Mesothelial cell of epicardium (in vitro differentiated cells): ENCODE measurements around the gene IGF2. TPM values are rescaled to one million over a fixed set of nuclear protein-coding genes. Genes with fewer than 3 reads are reported as not detected.

Source experiments
- DNase-seq, 2 experiments: peaks; one replicate each; pipeline ENCODE4 v3.0.0; 2021; ENCODE audit warnings: low spot score in 2 of 2; ENCODE audit not compliant: unreplicated experiment in 2 of 2
- H3K27ac Mint-ChIP-seq: 2 replicates; pipeline ENCODE4 v1.8.0; 2021; ENCODE audit warnings: mixed read lengths
- H3K27me3 Mint-ChIP-seq: 2 replicates; pipeline ENCODE4 v1.8.0; 2021; ENCODE audit warnings: low read depth, mixed read lengths
- H3K36me3 Mint-ChIP-seq: 2 replicates; pipeline ENCODE4 v1.8.0; 2021; ENCODE audit warnings: mixed read lengths
- H3K4me1 Mint-ChIP-seq: 2 replicates; pipeline ENCODE4 v1.8.0; 2021; ENCODE audit warnings: mixed read lengths
- H3K4me3 Mint-ChIP-seq: 2 replicates; pipeline ENCODE4 v1.8.0; 2021; ENCODE audit warnings: mild to moderate bottlenecking, moderate library complexity, mixed read lengths
- H3K9me3 Mint-ChIP-seq: 2 replicates; pipeline ENCODE4 v1.8.0; 2021; ENCODE audit warnings: mixed read lengths
- CTCF ChIP-seq: fragments of 200-600 bp; sonication (generic); IDR thresholded peaks from one replicate; pipeline ENCODE4 v1.5.0; 2021; ENCODE audit warnings: antibody characterized with exemption; ENCODE audit not compliant: unreplicated experiment
- total RNA-seq: library from RNA; stranded (reverse); gene quantifications from 3 replicates; pipeline ENCODE4 v1.2.1, GENCODE V29; 2021

IGF2 gene
- total RNA-seq, 1 donor from 2014 or later = 3,009 TPM

GRCh38 chr11:2091786-2092463, 47.3 kb downstream of the IGF2 start:
- Mint-ChIP-seq H3K27me3 (no peaks in the 10 kb centered on the region), H3K9me3 (peaks cover 3% of the 10 kb centered on the region), H3K4me3 (no peak overlapping the region), H3K4me1 (peaks cover 2% of the 10 kb centered on the region), H3K36me3 (no peaks in the 10 kb centered on the region), H3K27ac (no peak overlapping the region)
- TF ChIP-seq CTCF = no peak
- DNase-seq = peak in 1 of 2 experiments; percentile 34

- H3K36me3 Mint-ChIP-seq = no peaks in the 10 kb centered on the region
- TF ChIP-seq CTCF = no peak
- no peaks in the 10 kb centered on the region for H3K27me3 Mint-ChIP-seq
- H3K27ac Mint-ChIP-seq = no peak overlapping the region
- peak in 1 of 2 experiments; percentile 34 for DNase-seq
- no peaks in the 10 kb centered on the region for H3K4me1 Mint-ChIP-seq
- H3K9me3 Mint-ChIP-seq = peaks cover 3% of the 10 kb centered on the region
- no peak overlapping the region for H3K4me3 Mint-ChIP-seq
Measured at GRCh38 chr11:2091112-2091746, 48.0 kb downstream of the IGF2 start.

- peak in 1 of 2 experiments; percentile 34 for DNase-seq
- Mint-ChIP-seq H3K4me3 (no peak overlapping the region), H3K36me3 (no peaks in the 10 kb centered on the region), H3K9me3 (peaks cover 3% of the 10 kb centered on the region), H3K27ac (no peak overlapping the region), H3K4me1 (no peaks in the 10 kb centered on the region), H3K27me3 (no peaks in the 10 kb centered on the region)
- no peak for TF ChIP-seq CTCF
Measured at GRCh38 chr11:2090172-2091111, 48.7 kb downstream of the IGF2 start.

- no peak for TF ChIP-seq CTCF
- H3K27me3 Mint-ChIP-seq = no peaks in the 10 kb centered on the region
- peak in 1 of 2 experiments; percentile 24 for DNase-seq
Measured at GRCh38 chr11:2089536-2090165, 49.5 kb downstream of the IGF2 start.

More at GRCh38 chr11:2089536-2090165, 49.5 kb downstream of the IGF2 start:
- H3K4me1 Mint-ChIP-seq = no peaks in the 10 kb centered on the region
- H3K9me3 Mint-ChIP-seq = peaks cover 9% of the 10 kb centered on the region
- no peak overlapping the region for H3K27ac Mint-ChIP-seq
- no peak overlapping the region for H3K4me3 Mint-ChIP-seq
- H3K36me3 Mint-ChIP-seq = no peaks in the 10 kb centered on the region
